GM12873 (cell line): ENCODE measurements around the gene BAHCC1.

ENCODE experiments used
- TF ChIP-seq, protein P1 (sequence below): IDR thresholded peaks from 2 replicates; pipeline ENCODE4 v1.5.1; 2012; ENCODE audit warnings: low read depth, mild to moderate bottlenecking, moderate library complexity, low read length, control low read depth; ENCODE audit not compliant: insufficient read depth; ENCODE audit errors: missing control alignments

Gene BAHCC1

DNA sequence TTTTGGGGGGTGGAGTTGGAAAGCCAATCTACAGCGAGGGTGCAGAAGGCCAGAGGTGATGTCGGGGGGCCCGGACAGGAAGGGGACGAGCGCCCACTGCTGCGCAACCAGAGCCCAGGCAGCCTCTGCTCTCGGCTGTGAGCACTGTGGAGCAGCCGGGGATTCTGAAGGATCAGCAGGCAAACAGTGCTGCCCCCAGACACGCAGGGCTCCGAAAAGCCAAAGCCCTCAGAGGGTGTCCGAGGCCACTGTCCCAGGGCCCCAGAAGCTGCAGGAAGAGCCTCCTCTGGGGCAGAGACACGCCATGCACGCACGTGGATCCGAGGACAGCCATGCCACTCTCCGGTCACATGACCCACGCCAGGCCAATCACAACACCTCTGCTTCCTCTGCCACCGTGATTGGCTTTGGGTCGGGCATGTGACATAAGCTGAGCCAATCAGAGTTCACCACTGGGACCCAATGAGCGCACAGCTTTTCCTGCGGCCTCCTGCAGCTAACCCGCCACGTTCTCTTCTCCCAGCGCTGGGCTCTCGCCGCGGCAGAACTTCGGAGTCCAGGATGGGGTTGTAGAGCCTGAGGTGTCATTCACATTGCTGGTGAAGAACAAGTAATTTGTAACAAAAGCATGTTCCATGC, 76.7 kb downstream of the BAHCC1 start:
- TF ChIP-seq, protein P1, sequence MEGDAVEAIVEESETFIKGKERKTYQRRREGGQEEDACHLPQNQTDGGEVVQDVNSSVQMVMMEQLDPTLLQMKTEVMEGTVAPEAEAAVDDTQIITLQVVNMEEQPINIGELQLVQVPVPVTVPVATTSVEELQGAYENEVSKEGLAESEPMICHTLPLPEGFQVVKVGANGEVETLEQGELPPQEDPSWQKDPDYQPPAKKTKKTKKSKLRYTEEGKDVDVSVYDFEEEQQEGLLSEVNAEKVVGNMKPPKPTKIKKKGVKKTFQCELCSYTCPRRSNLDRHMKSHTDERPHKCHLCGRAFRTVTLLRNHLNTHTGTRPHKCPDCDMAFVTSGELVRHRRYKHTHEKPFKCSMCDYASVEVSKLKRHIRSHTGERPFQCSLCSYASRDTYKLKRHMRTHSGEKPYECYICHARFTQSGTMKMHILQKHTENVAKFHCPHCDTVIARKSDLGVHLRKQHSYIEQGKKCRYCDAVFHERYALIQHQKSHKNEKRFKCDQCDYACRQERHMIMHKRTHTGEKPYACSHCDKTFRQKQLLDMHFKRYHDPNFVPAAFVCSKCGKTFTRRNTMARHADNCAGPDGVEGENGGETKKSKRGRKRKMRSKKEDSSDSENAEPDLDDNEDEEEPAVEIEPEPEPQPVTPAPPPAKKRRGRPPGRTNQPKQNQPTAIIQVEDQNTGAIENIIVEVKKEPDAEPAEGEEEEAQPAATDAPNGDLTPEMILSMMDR = no peak

GRCh38 chr17:81473019-81473418, 77.8 kb downstream of the BAHCC1 start:
- TF ChIP-seq, protein P1 = no peak

DNA sequence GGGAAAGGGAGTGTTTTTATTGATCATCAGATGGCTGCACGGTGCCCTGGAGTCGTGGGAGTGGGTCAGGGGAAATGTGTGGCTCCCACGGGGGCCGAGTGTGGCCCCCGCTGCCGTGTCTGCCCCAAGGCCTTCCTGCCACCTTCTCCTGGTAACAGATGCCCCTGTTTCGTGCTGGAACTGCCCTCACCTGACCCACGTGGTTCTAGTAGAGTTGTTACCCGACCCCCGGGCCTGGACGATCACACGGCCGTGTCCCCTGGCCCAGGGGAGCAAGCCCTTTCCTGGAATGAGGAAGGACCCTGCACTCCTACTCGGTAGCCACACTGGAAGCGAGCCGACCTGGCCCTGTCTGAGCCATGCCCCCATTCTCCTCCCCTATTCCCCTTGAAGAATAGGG, 79.7 kb downstream of the BAHCC1 start:
- TF ChIP-seq, protein P1 = no peak

DNA sequence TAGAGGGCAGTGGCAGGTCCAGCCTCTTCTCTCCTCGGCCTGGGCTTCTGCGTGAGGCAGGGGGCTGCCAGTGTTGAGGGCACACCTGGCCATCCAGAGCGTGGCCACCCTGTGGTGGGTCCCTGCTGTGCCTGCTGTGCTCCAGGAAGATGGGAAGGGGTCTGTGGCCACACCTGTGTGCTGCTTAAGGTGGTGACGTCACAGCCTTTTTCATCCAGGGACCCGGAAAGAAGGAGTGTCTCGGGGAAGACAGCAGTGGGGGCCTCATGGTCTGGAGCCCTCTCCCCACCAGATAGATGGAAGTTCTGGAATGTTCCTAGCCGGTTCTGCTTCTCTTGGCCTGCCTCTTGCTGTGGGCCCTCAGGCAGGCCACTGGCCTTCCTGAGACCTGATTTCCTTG, 80.8 kb downstream of the BAHCC1 start:
- TF ChIP-seq, protein P1 = no peak

- TF ChIP-seq, protein P1 = no peak
Observed at GRCh38 chr17:81476635-81477034, 81.4 kb downstream of the BAHCC1 start.

GRCh38 chr17:81477173-81477572, 81.9 kb downstream of the BAHCC1 start:
- TF ChIP-seq, protein P1 = no peak

- TF ChIP-seq, protein P1 = no peak
Observed at GRCh38 chr17:81478119-81478518, 82.9 kb downstream of the BAHCC1 start.
